ENCODE results near the gene MAD2L1BP.
A peak's percentile ranks its signal among the peaks of the same experiment; 100 is the strongest.
"Not testable (repeated sequence)": the region's sequence is repeated elsewhere in the genome, so short reads cannot be mapped to it uniquely, and the experiment has no call there.

The MAD2L1BP gene

GRCh38 chr6:43635387-43636307 lies at the start of gene MAD2L1BP:
TSS of gene MAD2L1BP (plus strand) at chr6:43635840. CDS start at chr6:43635876, 36 bp downstream.
- Histone ChIP-seq H3K4me1 (ENCODE audit: insufficient read depth, low read length) (peaks cover 19% of the 10 kb centered on the region), H3K9me3 (ENCODE audit: low read length) (no peaks in the 10 kb centered on the region), H3K4me3 (ENCODE audit: low read depth in 1 of 2, low read length in 2 of 2) (peak within 1 kb of the TSS; percentile 39 to 96), H3K27ac (ENCODE audit: low read depth, low read length) (peak within 1 kb of the TSS; percentile 75), H3K9ac (ENCODE audit: low read length) (peak within 1 kb of the TSS; percentile 91), H3K36me3 (ENCODE audit: insufficient read depth, low read length) (peaks cover 19% of the 10 kb centered on the region), H3K27me3 (ENCODE audit: control insufficient read depth in 1 of 2, insufficient read depth in 2 of 2, low read length in 2 of 2) (no peaks in the 10 kb centered on the region)

GRCh38 chr6:43588194-43588593 lies 47.4 kb upstream of the MAD2L1BP start:
- peaks cover 41% of the 10 kb centered on the region for H3K36me3 ChIP-seq (ENCODE audit: insufficient read depth, low read length)

GRCh38 chr6:43589564-43589963 lies 46.1 kb upstream of the MAD2L1BP start:
- H3K36me3 ChIP-seq (ENCODE audit: insufficient read depth, low read length): peaks cover 27% of the 10 kb centered on the region
- not testable (repeated sequence) for H3K4me3 ChIP-seq (ENCODE audit: low read depth in 1 of 2, low read length in 2 of 2); H3K9me3 ChIP-seq (ENCODE audit: low read length); H3K27me3 ChIP-seq (ENCODE audit: control insufficient read depth in 1 of 2, insufficient read depth in 2 of 2, low read length in 2 of 2); H3K4me1 ChIP-seq (ENCODE audit: insufficient read depth, low read length); H3K9ac ChIP-seq (ENCODE audit: low read length); H3K27ac ChIP-seq (ENCODE audit: low read depth, low read length)

More at GRCh38 chr6:43588194-43588593, 47.4 kb upstream of the MAD2L1BP start:
- no peaks in the 10 kb centered on the region for H3K27me3 ChIP-seq (ENCODE audit: control insufficient read depth in 1 of 2, insufficient read depth in 2 of 2, low read length in 2 of 2)
- H3K9me3 ChIP-seq (ENCODE audit: low read length): no peaks in the 10 kb centered on the region
- no peak overlapping the region for H3K4me3 ChIP-seq (ENCODE audit: low read depth in 1 of 2, low read length in 2 of 2)
- H3K4me1 ChIP-seq (ENCODE audit: insufficient read depth, low read length): no peaks in the 10 kb centered on the region
- H3K27ac ChIP-seq (ENCODE audit: low read depth, low read length): no peak overlapping the region
- no peak overlapping the region for H3K9ac ChIP-seq (ENCODE audit: low read length)

- no peak overlapping the region for H3K9ac ChIP-seq (ENCODE audit: low read length)
- H3K9me3 ChIP-seq (ENCODE audit: low read length): no peaks in the 10 kb centered on the region
- peaks cover 5% of the 10 kb centered on the region for H3K36me3 ChIP-seq (ENCODE audit: insufficient read depth, low read length)
- H3K4me1 ChIP-seq (ENCODE audit: insufficient read depth, low read length): no peaks in the 10 kb centered on the region
- H3K4me3 ChIP-seq (ENCODE audit: low read depth in 1 of 2, low read length in 2 of 2): no peak overlapping the region
- no peak overlapping the region for H3K27ac ChIP-seq (ENCODE audit: low read depth, low read length)
- H3K27me3 ChIP-seq (ENCODE audit: control insufficient read depth in 1 of 2, insufficient read depth in 2 of 2, low read length in 2 of 2): no peaks in the 10 kb centered on the region
Measured at GRCh38 chr6:43593938-43594337, 41.7 kb upstream of the MAD2L1BP start.

GRCh38 chr6:43600595-43600994 lies 35.0 kb upstream of the MAD2L1BP start:
- no peaks in the 10 kb centered on the region for H3K27me3 ChIP-seq (ENCODE audit: control insufficient read depth in 1 of 2, insufficient read depth in 2 of 2, low read length in 2 of 2)
- no peaks in the 10 kb centered on the region for H3K4me1 ChIP-seq (ENCODE audit: insufficient read depth, low read length)
- H3K4me3 ChIP-seq (ENCODE audit: low read depth in 1 of 2, low read length in 2 of 2): no peak overlapping the region
- H3K9ac ChIP-seq (ENCODE audit: low read length): no peak overlapping the region
- H3K36me3 ChIP-seq (ENCODE audit: insufficient read depth, low read length): peaks cover 22% of the 10 kb centered on the region
- H3K27ac ChIP-seq (ENCODE audit: low read depth, low read length): no peak overlapping the region
- no peaks in the 10 kb centered on the region for H3K9me3 ChIP-seq (ENCODE audit: low read length)

GRCh38 chr6:43604174-43604573 lies 31.5 kb upstream of the MAD2L1BP start:
- Histone ChIP-seq H3K27me3 (ENCODE audit: control insufficient read depth in 1 of 2, insufficient read depth in 2 of 2, low read length in 2 of 2) (no peaks in the 10 kb centered on the region), H3K27ac (ENCODE audit: low read depth, low read length) (no peak overlapping the region), H3K9ac (ENCODE audit: low read length) (no peak overlapping the region), H3K36me3 (ENCODE audit: insufficient read depth, low read length) (peaks cover 30% of the 10 kb centered on the region), H3K4me3 (ENCODE audit: low read depth in 1 of 2, low read length in 2 of 2) (no peak overlapping the region), H3K9me3 (ENCODE audit: low read length) (no peaks in the 10 kb centered on the region), H3K4me1 (ENCODE audit: insufficient read depth, low read length) (no peaks in the 10 kb centered on the region)

- Histone ChIP-seq H3K4me1 (ENCODE audit: insufficient read depth, low read length) (no peaks in the 10 kb centered on the region), H3K9me3 (ENCODE audit: low read length) (no peaks in the 10 kb centered on the region), H3K36me3 (ENCODE audit: insufficient read depth, low read length) (peaks cover 36% of the 10 kb centered on the region), H3K4me3 (ENCODE audit: low read depth in 1 of 2, low read length in 2 of 2) (no peak overlapping the region), H3K9ac (ENCODE audit: low read length) (no peak overlapping the region), H3K27me3 (ENCODE audit: control insufficient read depth in 1 of 2, insufficient read depth in 2 of 2, low read length in 2 of 2) (no peaks in the 10 kb centered on the region), H3K27ac (ENCODE audit: low read depth, low read length) (no peak overlapping the region)
Measured at GRCh38 chr6:43606019-43606418, 29.6 kb upstream of the MAD2L1BP start.

- H3K27me3 ChIP-seq (ENCODE audit: control insufficient read depth in 1 of 2, insufficient read depth in 2 of 2, low read length in 2 of 2): no peaks in the 10 kb centered on the region
- no peaks in the 10 kb centered on the region for H3K4me1 ChIP-seq (ENCODE audit: insufficient read depth, low read length)
- H3K9ac ChIP-seq (ENCODE audit: low read length): no peak overlapping the region
- H3K36me3 ChIP-seq (ENCODE audit: insufficient read depth, low read length): peaks cover 40% of the 10 kb centered on the region
- H3K4me3 ChIP-seq (ENCODE audit: low read depth in 1 of 2, low read length in 2 of 2): no peak overlapping the region
- H3K27ac ChIP-seq (ENCODE audit: low read depth, low read length): no peak overlapping the region
- no peaks in the 10 kb centered on the region for H3K9me3 ChIP-seq (ENCODE audit: low read length)
Measured at GRCh38 chr6:43608310-43608763, 27.3 kb upstream of the MAD2L1BP start.

- Histone ChIP-seq H3K27me3 (ENCODE audit: control insufficient read depth in 1 of 2, insufficient read depth in 2 of 2, low read length in 2 of 2) (no peaks in the 10 kb centered on the region), H3K36me3 (ENCODE audit: insufficient read depth, low read length) (peaks cover 40% of the 10 kb centered on the region)
Measured at GRCh38 chr6:43608807-43609206, 26.8 kb upstream of the MAD2L1BP start.

GRCh38 chr6:43609402-43609801 lies 26.2 kb upstream of the MAD2L1BP start:
- H3K4me1 ChIP-seq (ENCODE audit: insufficient read depth, low read length): no peaks in the 10 kb centered on the region
- no peak overlapping the region for H3K4me3 ChIP-seq (ENCODE audit: low read depth in 1 of 2, low read length in 2 of 2)
- H3K36me3 ChIP-seq (ENCODE audit: insufficient read depth, low read length): peaks cover 40% of the 10 kb centered on the region
- H3K27ac ChIP-seq (ENCODE audit: low read depth, low read length): no peak overlapping the region
- H3K27me3 ChIP-seq (ENCODE audit: control insufficient read depth in 1 of 2, insufficient read depth in 2 of 2, low read length in 2 of 2): no peaks in the 10 kb centered on the region
- H3K9ac ChIP-seq (ENCODE audit: low read length): no peak overlapping the region
- H3K9me3 ChIP-seq (ENCODE audit: low read length): no peaks in the 10 kb centered on the region

More at GRCh38 chr6:43608807-43609206, 26.8 kb upstream of the MAD2L1BP start:
- Histone ChIP-seq H3K9me3 (ENCODE audit: low read length) (no peaks in the 10 kb centered on the region), H3K27ac (ENCODE audit: low read depth, low read length) (no peak overlapping the region), H3K9ac (ENCODE audit: low read length) (no peak overlapping the region), H3K4me1 (ENCODE audit: insufficient read depth, low read length) (no peaks in the 10 kb centered on the region), H3K4me3 (ENCODE audit: low read depth in 1 of 2, low read length in 2 of 2) (no peak overlapping the region)

- Histone ChIP-seq H3K36me3 (ENCODE audit: insufficient read depth, low read length) (peaks cover 32% of the 10 kb centered on the region), H3K27me3 (ENCODE audit: control insufficient read depth in 1 of 2, insufficient read depth in 2 of 2, low read length in 2 of 2) (no peaks in the 10 kb centered on the region), H3K9ac (ENCODE audit: low read length) (no peak overlapping the region), H3K27ac (ENCODE audit: low read depth, low read length) (no peak overlapping the region), H3K4me1 (ENCODE audit: insufficient read depth, low read length) (no peaks in the 10 kb centered on the region), H3K9me3 (ENCODE audit: low read length) (no peaks in the 10 kb centered on the region), H3K4me3 (ENCODE audit: low read depth in 1 of 2, low read length in 2 of 2) (no peak overlapping the region)
Measured at GRCh38 chr6:43610431-43610830, 25.2 kb upstream of the MAD2L1BP start.

Data from muscle layer of colon (tissue), 2 donors.